NCI-H748 treated with DMSO at 0.1 percent for 48 hours (cell line): ENCODE results near the gene POMZP3.
"Not testable (repeated sequence)": the region's sequence is repeated elsewhere in the genome, so short reads cannot be mapped to it uniquely, and the experiment has no call there.

Experiments
- DNase-seq: peaks from one replicate; lab custom pipeline; 2025; lab: John Stamatoyannopoulos, UW

Gene POMZP3

GRCh38 chr7:76626989-76627642, at the start of gene POMZP3:
POMZP3 (minus strand) TSS chr7:76627279; CDS start chr7:76626064, 1,215 bp downstream.
- DNase-seq: not testable (repeated sequence)

DNA sequence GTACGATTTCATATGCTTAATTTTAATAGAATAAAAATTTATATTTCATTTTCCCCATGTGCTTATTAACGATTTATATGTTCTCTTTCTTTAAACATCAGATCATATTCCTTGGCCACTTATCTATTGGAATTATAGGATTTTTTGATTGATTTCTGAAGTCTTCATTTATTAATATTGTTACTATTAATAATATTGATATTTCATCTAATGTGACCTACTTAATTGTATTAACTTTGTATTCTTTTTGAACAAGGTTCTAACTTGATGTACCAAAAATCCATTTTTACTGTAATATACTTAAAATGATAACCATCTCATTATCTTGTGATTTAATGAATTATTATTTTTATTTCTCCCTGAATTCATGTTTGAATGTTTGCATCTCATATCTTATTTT, 48.7 kb upstream of the POMZP3 start:
- not testable (repeated sequence) for DNase-seq

- DNase-seq: not testable (repeated sequence)
These were observed 46.3 kb upstream of the POMZP3 start for GRCh38 chr7:76673346-76673745.

DNA sequence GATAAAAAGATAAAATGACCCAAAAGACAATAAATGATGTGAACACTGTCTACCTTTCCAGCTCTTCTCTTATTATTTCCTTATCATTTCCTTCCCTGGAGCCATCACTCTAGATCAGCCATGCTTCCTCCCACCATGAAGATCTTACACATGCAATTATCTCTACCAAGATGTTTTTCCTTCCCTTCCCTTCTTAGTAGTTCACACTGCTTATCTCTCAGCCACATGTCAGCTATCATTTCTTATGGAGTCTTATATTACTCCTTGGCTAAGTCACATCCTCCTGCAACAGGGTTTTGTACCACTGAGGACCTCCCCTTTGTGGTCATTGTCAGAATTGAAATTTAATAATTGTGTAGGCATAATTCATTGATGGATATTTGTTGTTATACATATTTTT, 32.1 kb upstream of the POMZP3 start:
- not testable (repeated sequence) for DNase-seq

DNA sequence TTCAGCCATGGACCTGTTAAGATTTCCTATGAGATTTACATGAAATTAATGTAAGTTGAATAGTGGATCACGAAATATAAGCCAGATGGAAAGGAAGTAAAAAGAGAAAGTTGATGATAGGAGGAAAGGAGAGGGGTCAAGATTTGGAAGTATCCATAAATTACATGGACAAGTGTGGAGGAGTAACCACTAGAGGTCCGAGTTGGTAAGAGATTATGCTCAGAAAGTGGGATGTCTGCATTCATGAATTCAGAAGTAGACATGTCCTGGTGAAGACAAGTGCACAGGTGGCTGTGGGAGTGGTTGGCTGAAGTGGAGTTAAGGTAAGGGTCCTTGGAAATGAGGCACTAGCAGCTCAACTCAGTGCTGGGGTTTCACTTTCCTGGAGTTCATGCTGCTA, 29.3 kb upstream of the POMZP3 start:
- DNase-seq: not testable (repeated sequence)

DNA sequence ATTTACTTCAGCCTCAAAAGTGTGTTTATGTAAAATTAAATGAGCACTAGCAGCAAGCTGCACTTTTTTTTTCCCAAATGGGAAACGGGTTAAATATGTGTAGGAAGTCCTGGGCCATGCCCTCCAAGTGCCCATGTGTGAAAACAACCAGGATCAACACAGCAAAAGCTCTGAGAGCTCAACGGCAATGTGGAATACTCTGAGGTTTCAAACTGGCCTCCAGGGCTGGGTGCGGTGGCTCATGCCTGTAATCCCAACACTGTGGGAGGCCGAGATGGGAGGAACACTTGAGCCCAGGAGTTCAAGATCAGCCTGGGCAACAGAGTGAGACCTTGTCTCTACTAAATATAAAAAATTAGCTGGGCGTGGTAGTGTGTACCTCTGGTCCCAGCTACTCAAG, 15.5 kb upstream of the POMZP3 start:
- not testable (repeated sequence) for DNase-seq

- not testable (repeated sequence) for DNase-seq
These were observed 10.1 kb upstream of the POMZP3 start for GRCh38 chr7:76637061-76637691.

DNA sequence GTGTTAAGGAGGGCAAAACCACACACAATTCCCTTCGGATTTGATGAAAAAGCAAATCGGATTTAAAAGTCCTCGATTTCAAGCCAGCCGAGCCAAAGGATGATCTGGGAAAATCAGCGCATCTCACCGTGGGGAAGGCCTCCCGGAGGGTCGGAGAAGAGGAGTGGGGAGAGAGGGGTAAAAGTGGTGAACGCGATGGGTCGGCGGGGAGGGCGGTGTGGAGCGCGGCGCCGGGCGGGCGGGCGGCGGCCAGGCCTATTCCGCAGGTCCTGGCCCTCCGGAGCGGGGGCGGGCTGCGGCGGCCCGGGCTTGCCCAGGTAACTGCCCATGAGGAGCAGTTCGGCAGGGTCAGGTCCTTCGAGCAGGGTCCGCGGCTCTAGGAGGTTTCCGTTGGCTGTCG, 498 bp downstream of the POMZP3 start:
- not testable (repeated sequence) for DNase-seq

DNA sequence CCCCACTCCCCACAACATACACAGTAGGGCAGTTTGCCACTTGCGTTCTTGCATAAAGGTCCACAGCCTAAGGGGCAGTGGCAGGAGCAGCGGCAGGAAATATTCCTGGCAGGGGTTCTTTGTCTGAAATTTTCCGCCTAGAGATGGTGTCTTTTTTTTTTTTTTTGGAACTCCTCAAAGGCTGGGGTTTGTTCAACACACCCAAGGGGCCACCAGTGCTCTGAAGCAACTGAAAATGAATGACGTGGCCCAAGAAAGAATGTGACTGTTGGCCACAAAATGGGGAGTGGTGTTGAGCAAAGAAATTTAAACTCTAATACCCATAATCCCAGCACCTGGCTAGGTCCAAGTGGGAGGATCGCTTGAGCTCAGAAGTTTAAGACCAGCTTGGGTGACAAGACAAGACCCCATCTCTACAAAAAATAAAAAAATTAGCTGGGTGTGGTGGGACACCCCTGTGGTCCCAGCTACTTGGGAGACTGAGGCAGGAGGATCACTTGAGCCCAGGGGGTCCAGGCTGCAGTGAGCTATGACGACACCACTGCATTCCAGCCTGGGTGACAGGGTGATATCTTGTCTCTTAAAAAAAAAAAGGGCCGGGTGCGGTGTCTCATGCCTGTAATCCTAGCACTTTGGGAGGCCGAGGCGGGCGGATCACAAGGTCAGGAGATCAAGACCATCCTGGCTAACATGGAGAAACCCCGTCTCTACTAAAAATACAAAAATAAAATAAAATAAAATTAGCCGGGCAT, 7.5 kb downstream of the POMZP3 start:
- DNase-seq: not testable (repeated sequence)

- not testable (repeated sequence) for DNase-seq
These were observed 13.3 kb downstream of the POMZP3 start for GRCh38 chr7:76613783-76614182.

- DNase-seq: not testable (repeated sequence)
These were observed 14.8 kb downstream of the POMZP3 start for GRCh38 chr7:76612232-76612631.

- not testable (repeated sequence) for DNase-seq
These were observed 17.2 kb downstream of the POMZP3 start for GRCh38 chr7:76609864-76610263.

- DNase-seq: not testable (repeated sequence)
These were observed 18.6 kb downstream of the POMZP3 start for GRCh38 chr7:76608469-76608868.

GRCh38 chr7:76606027-76606426, 21.1 kb downstream of the POMZP3 start:
- DNase-seq: not testable (repeated sequence)

DNA sequence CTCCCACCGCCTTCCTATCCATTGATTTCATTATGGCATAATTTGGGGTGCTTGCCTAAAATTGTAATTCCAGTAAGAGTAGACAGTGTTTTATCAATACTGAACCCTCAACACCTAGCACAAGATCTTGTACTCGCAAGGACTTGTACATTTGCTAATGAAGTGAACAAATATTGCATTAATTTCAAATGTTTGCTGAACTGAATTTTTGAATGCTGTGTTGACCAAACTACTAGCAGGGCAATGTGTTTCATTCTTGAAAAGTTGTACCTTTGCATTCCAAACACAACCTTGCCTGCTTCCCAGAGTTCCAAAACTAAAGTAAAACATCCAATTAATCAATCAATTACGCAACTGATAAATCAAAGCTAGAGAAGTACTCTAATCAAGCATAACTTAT, 26.4 kb downstream of the POMZP3 start:
- not testable (repeated sequence) for DNase-seq

DNA sequence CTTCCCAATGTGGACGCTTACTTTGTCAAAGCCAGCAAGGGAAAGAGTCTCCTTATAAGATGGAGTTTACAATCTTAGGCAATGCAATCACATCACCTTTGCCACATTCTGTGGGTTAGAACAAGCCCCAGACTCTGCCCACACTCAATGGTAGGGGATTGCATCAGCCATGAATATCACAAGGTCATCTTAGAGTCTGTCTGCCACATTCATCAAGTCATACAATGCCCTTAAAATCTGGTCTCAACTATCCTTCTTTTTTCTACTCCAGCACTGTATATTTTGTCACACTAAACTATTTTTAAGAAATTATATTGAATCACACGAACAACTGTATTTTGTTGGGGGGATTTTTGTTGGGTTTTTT, 27.0 kb downstream of the POMZP3 start:
- DNase-seq: not testable (repeated sequence)

DNA sequence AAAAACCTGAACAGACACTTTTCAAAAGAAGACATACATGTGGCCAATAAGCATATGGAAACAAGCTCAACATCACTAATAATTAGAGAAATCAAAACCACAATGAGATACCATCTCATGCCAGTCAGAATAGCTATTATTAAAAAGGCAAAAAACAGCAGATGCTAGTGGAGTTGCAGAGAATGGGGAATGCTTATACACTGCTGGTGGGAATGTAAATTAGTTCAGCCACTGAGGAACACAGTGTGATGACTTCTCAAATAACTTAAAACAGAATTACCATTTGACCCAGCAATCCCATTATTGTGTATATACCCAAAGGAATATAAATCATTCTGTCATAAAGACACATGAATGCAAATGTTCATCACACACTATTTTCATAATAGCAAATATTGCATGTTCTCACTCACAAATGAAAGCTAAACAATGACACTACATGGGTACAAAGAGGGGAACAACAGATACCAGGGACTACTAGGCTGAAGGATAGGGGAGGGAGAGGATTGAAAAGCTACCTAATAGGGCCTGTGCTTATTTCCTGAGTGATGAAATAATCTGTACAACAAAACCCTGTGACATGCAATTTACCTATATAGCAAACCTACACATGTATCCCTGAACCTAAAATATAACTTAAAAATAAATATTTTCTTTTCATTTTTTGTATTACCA, 28.4 kb downstream of the POMZP3 start:
- DNase-seq: not testable (repeated sequence)

DNA sequence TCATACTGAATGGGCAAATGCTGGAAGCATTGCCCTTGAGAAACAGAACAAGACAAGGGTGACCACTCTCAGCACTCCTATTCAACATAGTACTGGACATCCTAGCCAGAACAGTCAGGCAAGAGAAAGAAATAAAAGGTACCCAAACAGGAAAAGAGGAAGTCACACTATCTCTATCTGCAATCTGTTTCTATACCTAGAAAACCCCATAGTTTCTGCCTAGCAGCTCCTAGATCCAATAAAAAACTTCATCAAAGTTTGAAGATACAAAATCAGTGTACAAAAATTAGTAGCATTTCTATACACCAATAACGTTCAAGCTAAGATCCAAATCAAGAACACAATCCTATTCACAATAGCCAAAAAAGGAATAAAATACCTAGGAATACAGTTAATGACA, 29.8 kb downstream of the POMZP3 start:
- not testable (repeated sequence) for DNase-seq

GRCh38 chr7:76592694-76593093, 34.4 kb downstream of the POMZP3 start:
- DNase-seq: not testable (repeated sequence)

GRCh38 chr7:76591602-76592304, 35.3 kb downstream of the POMZP3 start:
- not testable (repeated sequence) for DNase-seq

GRCh38 chr7:76591033-76591432, 36.0 kb downstream of the POMZP3 start:
- DNase-seq: not testable (repeated sequence)

DNA sequence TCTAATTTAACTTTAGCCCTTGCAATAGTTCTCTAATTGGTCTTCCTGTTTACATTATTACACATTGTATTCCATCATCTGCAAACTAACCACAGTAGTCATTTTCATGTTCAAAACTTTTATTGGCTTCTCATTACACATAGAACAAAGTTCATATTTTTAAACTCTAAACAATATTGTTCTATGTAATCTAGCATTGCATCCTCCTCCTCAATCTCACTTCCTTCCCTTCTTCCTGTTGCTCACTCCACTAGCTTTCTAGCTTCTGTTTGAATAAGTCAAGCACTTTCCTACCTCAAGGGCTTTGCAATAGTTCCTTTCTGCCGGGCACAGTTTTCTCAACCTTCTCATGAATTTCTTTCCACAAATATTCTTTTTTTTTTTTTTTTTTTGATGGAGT, 38.5 kb downstream of the POMZP3 start:
- not testable (repeated sequence) for DNase-seq
